PC-9 (cell line): Measurements from ENCODE around the gene ZNF581. TPM values are rescaled to one million over a fixed set of nuclear protein-coding genes. Genes with fewer than 3 reads are reported as not detected.

Source experiments
- BruUV-seq: library from RNA; stranded (reverse); fragments of 400-500 nt; replicated peaks from 2 replicates; lab custom pipeline; 2021; lab: Mats Ljungman, UMichigan
- CTCF ChIA-PET: fragments of 300-600 bp; sonication (Branson Sonifier 250); formaldehyde crosslinking; loops from one replicate; lab custom pipeline; 2022; ENCODE audit warnings: antibody characterized with exemption; lab: Charles Lee
- POLR2A ChIA-PET: fragments of 300-600 bp; sonication (Branson Sonifier 250); formaldehyde crosslinking; loops from one replicate; lab custom pipeline; 2022; ENCODE audit warnings: antibody characterized with exemption; ENCODE audit not compliant: unreplicated experiment; lab: Charles Lee
- DNase-seq, 2 experiments: peaks; one replicate each; pipeline versions ENCODE4 v3.0.0 to v3.0.0-alpha.2; 2015 to 2022; ENCODE audit warnings: mixed read lengths in 1 of 2
- H2AFZ ChIP-seq: fragments of 200-600 bp; sonication (generic); 2 replicates; pipeline ENCODE4 v1.8.1; 2017; ENCODE audit warnings: antibody characterized with exemption
- H3F3A ChIP-seq: fragments of 200-600 bp; sonication (generic); 2 replicates; pipeline ENCODE4 v1.8.1; 2017; ENCODE audit warnings: antibody characterized with exemption, mild to moderate bottlenecking, low read depth; ENCODE audit not compliant: insufficient read depth
- H3K27ac ChIP-seq: fragments of 200-600 bp; sonication (generic); 2 replicates; pipeline ENCODE4 v1.6.1; 2016; ENCODE audit warnings: mixed run types
- H3K27me3 ChIP-seq: fragments of 200-600 bp; sonication (generic); 2 replicates; pipeline ENCODE4 v1.6.1; 2016; ENCODE audit warnings: low read depth, mixed run types; ENCODE audit not compliant: insufficient read depth
- H3K36me3 ChIP-seq: fragments of 200-600 bp; sonication (generic); 2 replicates; pipeline ENCODE4 v1.6.1; 2016; ENCODE audit warnings: low read depth, mixed run types
- H3K4me1 ChIP-seq: fragments of 200-600 bp; sonication (generic); replicated peaks from 2 replicates; pipeline ENCODE4 v1.6.1; 2016; ENCODE audit warnings: mixed run types; ENCODE audit not compliant: insufficient read depth
- H3K4me2 ChIP-seq: fragments of 200-600 bp; sonication (generic); 2 replicates; pipeline ENCODE4 v1.6.1; 2017; ENCODE audit warnings: mixed run types
- H3K4me3 ChIP-seq: fragments of 200-600 bp; sonication (generic); 2 replicates; pipeline ENCODE4 v1.6.1; 2016; ENCODE audit warnings: mixed run types
- H3K79me2 ChIP-seq: fragments of 200-600 bp; sonication (generic); 2 replicates; pipeline ENCODE4 v1.6.1; 2017; ENCODE audit warnings: low read depth, mixed run types
- H3K9me2 ChIP-seq: fragments of 200-600 bp; sonication (generic); 2 replicates; pipeline ENCODE4 v1.8.1; 2017; ENCODE audit warnings: mild to moderate bottlenecking; ENCODE audit not compliant: insufficient read depth
- H3K9me3 ChIP-seq: fragments of 200-600 bp; sonication (generic); 2 replicates; pipeline ENCODE4 v1.8.1; 2016; ENCODE audit warnings: low read depth; ENCODE audit not compliant: insufficient read depth
- H4K20me1 ChIP-seq: fragments of 200-600 bp; sonication (generic); 2 replicates; pipeline ENCODE4 v1.8.1; 2017; ENCODE audit not compliant: insufficient read depth
- CTCF ChIP-seq: fragments of 200-600 bp; sonication (generic); conservative IDR thresholded peaks from 2 replicates; pipeline ENCODE4 v1.6.1; 2017; ENCODE audit warnings: mixed run types, antibody characterized with exemption, mild to moderate bottlenecking, moderate library complexity
- EZH2 ChIP-seq: fragments of 200-600 bp; sonication (generic); IDR thresholded peaks from 2 replicates; pipeline ENCODE4 v1.8.0; 2017; ENCODE audit warnings: antibody characterized with exemption, low read depth
- intact Hi-C: fragments of 100-400 bp; cut with micrococcal nuclease; formaldehyde crosslinking; loops from one replicate; pipeline ENCODE4 v1.10.0; 2022; ENCODE audit not compliant: unreplicated experiment
- total RNA-seq: library from RNA; stranded (reverse); gene quantifications from 2 replicates; pipeline ENCODE4 v1.2.3, GENCODE V29; 2021

The ZNF581 gene
- total RNA-seq, 1 experiment from 2014 or later, result 53.5 TPM

DNA sequence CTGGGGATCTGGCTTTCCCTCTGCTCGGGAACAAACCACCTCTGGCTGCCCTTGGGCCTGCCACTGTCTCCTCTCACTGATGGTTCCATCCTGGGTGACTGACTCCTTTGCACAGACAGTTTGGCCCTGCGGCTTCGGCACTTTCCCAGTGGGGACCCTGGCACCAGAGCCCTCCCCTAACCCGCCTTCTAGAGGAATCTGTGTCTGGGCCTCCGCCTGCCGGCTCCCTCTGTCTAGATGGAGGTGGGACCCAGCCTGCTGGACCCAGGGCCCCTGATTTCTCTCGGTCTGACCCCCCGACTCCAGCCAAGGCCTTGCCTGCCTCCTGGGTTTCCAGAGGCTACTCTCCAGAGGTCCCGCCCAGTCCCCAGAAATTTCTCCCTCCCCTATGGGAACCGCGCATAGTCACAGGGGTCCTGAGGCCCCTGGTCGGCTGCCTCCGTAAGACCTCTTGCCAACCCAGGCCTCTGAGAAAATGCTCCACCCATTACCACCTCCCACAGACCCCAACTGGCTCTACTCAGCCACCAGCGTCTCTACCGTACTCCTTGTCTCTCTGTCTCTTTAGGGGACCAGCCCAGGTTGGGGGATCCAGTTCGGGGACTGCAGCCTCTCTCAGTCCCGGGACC is 7.3 kb downstream of the ZNF581 start:
- Histone ChIP-seq H2AFZ (no peak overlapping the region), H3K27me3 (no peaks in the 10 kb centered on the region), H3K79me2 (peaks cover 20% of the 10 kb centered on the region), H3K4me1 (peaks cover 5% of the 10 kb centered on the region; the same call in 1 of the 2 replicates), H3K4me2 (no peak overlapping the region), H3K36me3 (peaks cover 3% of the 10 kb centered on the region), H4K20me1 (peaks cover 10% of the 10 kb centered on the region), H3K9me3 (no peaks in the 10 kb centered on the region), H3F3A (peaks cover 26% of the 10 kb centered on the region; the same call in 1 of the 2 replicates), H3K27ac (no peak overlapping the region), H3K4me3 (no peak overlapping the region), H3K9me2 (no peaks in the 10 kb centered on the region)
- CTCF ChIA-PET, result no interaction called here
- TF ChIP-seq CTCF, result no peak
- no peak for TF ChIP-seq EZH2
- no TSS peak for BruUV-seq
- POLR2A ChIA-PET, result no interaction called here
- peak in 1 of 2 experiments; percentile 12 for DNase-seq
- intact Hi-C loops, result loop anchor here (5.0 kb wide), 1 partner anchor 492 kb away; the partner anchor contains the start of gene ZNF444

DNA sequence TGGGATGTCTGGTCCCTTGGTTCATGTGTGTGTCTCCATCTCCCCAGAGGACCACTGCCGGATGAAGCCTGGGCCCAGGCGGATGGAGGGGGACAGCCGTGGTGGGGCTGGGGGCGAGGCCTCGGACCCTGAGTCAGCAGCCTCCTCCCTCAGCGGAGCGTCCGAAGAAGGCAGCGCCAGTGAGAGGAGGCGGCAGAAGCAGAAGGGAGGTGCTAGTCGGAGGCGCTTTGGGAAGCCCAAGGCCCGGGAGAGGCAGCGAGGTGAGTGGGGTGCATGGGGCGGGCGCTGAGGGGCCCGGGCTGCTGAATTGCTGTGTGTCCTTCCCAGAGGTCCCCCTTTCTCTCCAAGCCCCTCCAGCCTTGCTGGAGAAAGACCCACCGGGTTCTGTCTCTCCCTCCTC is 7.8 kb downstream of the ZNF581 start:
- Histone ChIP-seq H3K9me3 (no peaks in the 10 kb centered on the region), H3K4me2 (no peak overlapping the region), H3K4me1 (peaks cover 5% of the 10 kb centered on the region; the same call in 1 of the 2 replicates), H3K27me3 (no peaks in the 10 kb centered on the region), H4K20me1 (peaks cover 15% of the 10 kb centered on the region), H3K4me3 (no peak overlapping the region), H3F3A (peaks cover 25% of the 10 kb centered on the region; the same call in 1 of the 2 replicates), H2AFZ (no peak overlapping the region), H3K36me3 (peaks cover 7% of the 10 kb centered on the region), H3K79me2 (peaks cover 20% of the 10 kb centered on the region), H3K9me2 (no peaks in the 10 kb centered on the region), H3K27ac (no peak overlapping the region)
- BruUV-seq, result no TSS peak
- DNase-seq, result peak in 1 of 2 experiments; percentile 10
- POLR2A ChIA-PET, result no interaction called here
- CTCF ChIA-PET, result no interaction called here
- intact Hi-C loops, result loop anchor here (5.0 kb wide), 1 partner anchor 491 kb away; the partner anchor contains the start of gene ZNF444
- no peak for TF ChIP-seq CTCF

DNA sequence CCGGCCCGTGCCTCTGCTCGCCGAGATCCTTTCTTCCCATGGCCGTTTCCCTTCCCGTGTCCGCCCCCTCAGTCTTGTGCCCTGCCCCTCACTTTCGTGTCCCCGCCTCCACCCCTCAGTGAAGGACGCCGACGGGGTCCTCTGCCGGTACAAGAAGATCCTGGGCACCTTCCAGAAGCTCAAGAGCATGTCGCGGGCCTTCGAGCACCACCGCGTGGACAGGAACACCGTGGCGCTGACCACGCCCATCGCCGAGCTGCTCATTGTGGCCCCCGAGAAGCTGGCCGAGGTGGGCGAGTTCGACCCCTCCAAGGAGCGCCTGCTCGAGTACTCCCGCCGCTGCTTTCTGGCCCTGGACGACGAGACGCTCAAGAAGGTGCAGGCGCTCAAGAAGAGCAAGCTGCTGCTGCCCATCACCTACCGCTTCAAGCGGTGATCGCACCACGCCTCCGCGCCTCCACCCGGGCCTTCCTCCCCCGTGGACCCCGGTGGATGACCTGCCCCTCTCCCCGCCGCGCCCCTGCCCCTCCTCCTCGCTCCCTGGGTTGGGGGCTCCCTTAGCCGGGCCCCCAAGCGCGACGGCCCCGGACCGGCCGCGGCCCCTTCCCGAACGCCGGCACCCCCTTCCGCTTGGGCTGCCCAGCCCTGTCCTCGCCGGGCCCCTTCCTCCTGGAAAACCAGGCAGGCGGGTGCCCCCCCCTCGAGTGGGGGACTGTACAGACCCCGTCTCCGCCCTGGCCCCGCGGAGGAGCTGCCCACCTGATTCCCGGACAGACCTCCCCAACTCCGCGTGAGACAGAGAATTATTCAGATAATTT is 9.1 kb downstream of the ZNF581 start:
- Histone ChIP-seq H2AFZ (no peak overlapping the region), H3K9me3 (no peaks in the 10 kb centered on the region), H3K27ac (no peak overlapping the region), H3K4me3 (peak overlapping the region; percentile 72; the same call in 1 of the 2 replicates), H3K27me3 (no peaks in the 10 kb centered on the region), H3F3A (peaks cover 13% of the 10 kb centered on the region; the same call in 1 of the 2 replicates), H3K79me2 (peaks cover 30% of the 10 kb centered on the region), H3K36me3 (peaks cover 14% of the 10 kb centered on the region; the same call in 1 of the 2 replicates), H3K4me1 (peaks cover 17% of the 10 kb centered on the region), H3K4me2 (peak overlapping the region; percentile 79), H4K20me1 (peaks cover 20% of the 10 kb centered on the region), H3K9me2 (no peaks in the 10 kb centered on the region)
- ChIA-PET CTCF (interaction anchor here (0.7 to 0.9 kb wide), 3 partner anchors 166 to 681 kb away, joined by 4 read pairs; no protein-coding TSS in a partner anchor), POLR2A (no interaction called here)
- peak in 1 of 2 experiments; percentile 25 for DNase-seq
- no peak for TF ChIP-seq CTCF
- no peak for TF ChIP-seq EZH2
- no TSS peak for BruUV-seq
- intact Hi-C loops, result loop anchor here (5.0 kb wide), 1 partner anchor 490 kb away; the partner anchor contains the start of gene ZNF444
